Esophagus muscularis mucosa (tissue), 4 donors: ENCODE measurements around the gene CD82. TPM values are rescaled to one million over a fixed set of nuclear protein-coding genes. Genes with fewer than 3 reads are reported as not detected.

Experiments used
- DNase-seq: peaks from one replicate; pipeline ENCODE4 v3.0.0-alpha.2; 2017; ENCODE audit errors: extremely low spot score
- H3K27ac ChIP-seq, 4 donors: fragments of 200-600 bp; sonication (generic); replicated peaks in 1 of 4; 1 replicate in 3 of 4; 2 replicates in 1 of 4; pipeline ENCODE4 v1.5.1; 2016 to 2019; ENCODE audit warnings: mild to moderate bottlenecking in 1 of 4
- H3K27me3 ChIP-seq, 4 donors: fragments of 200-600 bp; sonication (generic); one replicate each; pipeline versions ENCODE4 v1.5.1 to v1.6.0; 2016 to 2019
- H3K36me3 ChIP-seq, 4 donors: fragments of 200-600 bp; sonication (generic); one replicate each; pipeline ENCODE4 v1.5.1; 2016 to 2019
- H3K4me1 ChIP-seq, 4 donors: fragments of 200-600 bp; sonication (generic); one replicate each; pipeline ENCODE4 v1.5.1; 2016 to 2019
- H3K4me3 ChIP-seq, 4 donors: fragments of 200-600 bp; sonication (generic); 1 replicate in 2 of 4; 2 replicates in 2 of 4; pipeline ENCODE4 v1.5.1; 2016 to 2019; ENCODE audit warnings: mild to moderate bottlenecking in 4 of 4, moderate library complexity in 1 of 4
- H3K9me3 ChIP-seq, 4 donors: fragments of 200-600 bp; sonication (generic); 1 replicate in 3 of 4; 2 replicates in 1 of 4; pipeline ENCODE4 v1.5.1; 2016 to 2019
- EP300 ChIP-seq: sonication (generic); formaldehyde crosslinking; IDR thresholded peaks from one replicate; pipeline ENCODE4 v1.6.1; 2017; ENCODE audit warnings: antibody characterized with exemption
- POLR2A ChIP-seq: fragments of 450-650 bp; IDR thresholded peaks from one replicate; pipeline ENCODE4 v1.6.1; 2017; ENCODE audit warnings: antibody characterized with exemption, moderate library complexity, mild to moderate bottlenecking, low read depth
- POLR2AphosphoS5 ChIP-seq, 2 donors: sonication (generic); formaldehyde crosslinking; IDR thresholded peaks; one replicate each; pipeline ENCODE4 v1.6.1; 2017; ENCODE audit warnings: antibody characterized with exemption in 2 of 2
- WGBS: methylation state at CpG from one replicate; pipeline ENCODE4 v1.1.5; 2018; 5-methylcytosine and 5-hydroxymethylcytosine counted together
- intact Hi-C: fragments of 100-400 bp; cut with DNase I; formaldehyde crosslinking; loops from one replicate; pipeline ENCODE4 v1.15.1; 2023
- total RNA-seq, 4 donors: library from RNA; depleted of rRNA; stranded (reverse); fragments of >200 nt; gene quantifications; one replicate each; pipeline versions ENCODE4 v1.1.0 to v1.2.1, GENCODE V29; 2016
- TF ChIP-seq, protein P1 (sequence below), 3 experiments: fragments of 200-600 bp in 2 of 3; fragments of 450-650 bp in 1 of 3; sonication (generic) in 2 of 3; IDR thresholded peaks; one replicate each; pipeline ENCODE4 v1.5.1; 2017 to 2019; ENCODE audit warnings: antibody characterized with exemption in 3 of 3, mild to moderate bottlenecking in 2 of 3, moderate library complexity in 1 of 3

CD82 gene
- total RNA-seq, 4 donors from 2014 or later = 11.0 to 20.6 (median 16.3) TPM

DNA sequence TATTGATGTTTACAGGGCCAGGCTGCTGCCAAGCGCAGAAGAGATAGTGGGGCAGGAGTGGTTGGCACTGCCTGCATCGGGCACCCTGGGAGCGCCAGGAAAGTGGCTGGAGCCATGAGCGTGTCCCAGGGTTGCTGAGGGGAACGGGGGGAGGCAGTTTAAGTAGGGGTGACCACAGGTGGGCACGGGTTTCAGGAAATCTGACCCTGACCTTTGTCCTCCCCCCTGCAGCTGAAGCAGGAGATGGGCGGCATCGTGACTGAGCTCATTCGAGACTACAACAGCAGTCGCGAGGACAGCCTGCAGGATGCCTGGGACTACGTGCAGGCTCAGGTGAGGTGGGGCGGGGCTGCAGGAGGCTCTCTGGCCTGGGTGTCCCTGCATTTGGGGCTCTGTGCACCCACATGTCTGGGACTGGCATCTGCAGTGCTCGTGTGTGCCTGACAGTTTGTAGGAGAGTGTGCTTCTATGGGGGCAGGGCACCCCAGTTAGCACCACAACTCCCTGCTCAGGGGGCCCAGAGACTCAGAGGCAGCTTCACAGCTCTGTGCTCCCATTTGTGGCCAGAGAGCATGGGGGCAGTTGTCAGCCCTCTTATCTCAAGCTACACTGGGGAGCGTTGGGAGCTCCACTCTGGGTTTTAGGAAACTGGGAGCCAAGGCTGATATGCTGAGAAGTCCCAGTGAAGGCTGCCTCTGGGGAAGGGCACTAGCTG, 49.7 kb downstream of the CD82 start:
- peaks cover 0 to 36% (median 18%) of the 10 kb centered on the region in 4 donors for H3K36me3 ChIP-seq
- no peak overlapping the region for H3K4me3 ChIP-seq
- intact Hi-C loops = no loop called here
- DNase-seq = no peak
- peaks cover 21 to 34% (median 28%) of the 10 kb centered on the region in 4 donors for H3K4me1 ChIP-seq
- H3K27ac ChIP-seq = no peak overlapping the region
- WGBS = 78% methylated on average over 15 of the region's 15 CpGs
- TF ChIP-seq POLR2A = no peak
- no peak for TF ChIP-seq EP300
- no peak for TF ChIP-seq POLR2AphosphoS5 (IDR thresholded peaks at IDR 0.05)
- TF ChIP-seq, protein P1, sequence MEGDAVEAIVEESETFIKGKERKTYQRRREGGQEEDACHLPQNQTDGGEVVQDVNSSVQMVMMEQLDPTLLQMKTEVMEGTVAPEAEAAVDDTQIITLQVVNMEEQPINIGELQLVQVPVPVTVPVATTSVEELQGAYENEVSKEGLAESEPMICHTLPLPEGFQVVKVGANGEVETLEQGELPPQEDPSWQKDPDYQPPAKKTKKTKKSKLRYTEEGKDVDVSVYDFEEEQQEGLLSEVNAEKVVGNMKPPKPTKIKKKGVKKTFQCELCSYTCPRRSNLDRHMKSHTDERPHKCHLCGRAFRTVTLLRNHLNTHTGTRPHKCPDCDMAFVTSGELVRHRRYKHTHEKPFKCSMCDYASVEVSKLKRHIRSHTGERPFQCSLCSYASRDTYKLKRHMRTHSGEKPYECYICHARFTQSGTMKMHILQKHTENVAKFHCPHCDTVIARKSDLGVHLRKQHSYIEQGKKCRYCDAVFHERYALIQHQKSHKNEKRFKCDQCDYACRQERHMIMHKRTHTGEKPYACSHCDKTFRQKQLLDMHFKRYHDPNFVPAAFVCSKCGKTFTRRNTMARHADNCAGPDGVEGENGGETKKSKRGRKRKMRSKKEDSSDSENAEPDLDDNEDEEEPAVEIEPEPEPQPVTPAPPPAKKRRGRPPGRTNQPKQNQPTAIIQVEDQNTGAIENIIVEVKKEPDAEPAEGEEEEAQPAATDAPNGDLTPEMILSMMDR (IDR thresholded peaks at IDR 0.05) = no peak
- H3K9me3 ChIP-seq = no peaks in the 10 kb centered on the region
- no peaks in the 10 kb centered on the region for H3K27me3 ChIP-seq

DNA sequence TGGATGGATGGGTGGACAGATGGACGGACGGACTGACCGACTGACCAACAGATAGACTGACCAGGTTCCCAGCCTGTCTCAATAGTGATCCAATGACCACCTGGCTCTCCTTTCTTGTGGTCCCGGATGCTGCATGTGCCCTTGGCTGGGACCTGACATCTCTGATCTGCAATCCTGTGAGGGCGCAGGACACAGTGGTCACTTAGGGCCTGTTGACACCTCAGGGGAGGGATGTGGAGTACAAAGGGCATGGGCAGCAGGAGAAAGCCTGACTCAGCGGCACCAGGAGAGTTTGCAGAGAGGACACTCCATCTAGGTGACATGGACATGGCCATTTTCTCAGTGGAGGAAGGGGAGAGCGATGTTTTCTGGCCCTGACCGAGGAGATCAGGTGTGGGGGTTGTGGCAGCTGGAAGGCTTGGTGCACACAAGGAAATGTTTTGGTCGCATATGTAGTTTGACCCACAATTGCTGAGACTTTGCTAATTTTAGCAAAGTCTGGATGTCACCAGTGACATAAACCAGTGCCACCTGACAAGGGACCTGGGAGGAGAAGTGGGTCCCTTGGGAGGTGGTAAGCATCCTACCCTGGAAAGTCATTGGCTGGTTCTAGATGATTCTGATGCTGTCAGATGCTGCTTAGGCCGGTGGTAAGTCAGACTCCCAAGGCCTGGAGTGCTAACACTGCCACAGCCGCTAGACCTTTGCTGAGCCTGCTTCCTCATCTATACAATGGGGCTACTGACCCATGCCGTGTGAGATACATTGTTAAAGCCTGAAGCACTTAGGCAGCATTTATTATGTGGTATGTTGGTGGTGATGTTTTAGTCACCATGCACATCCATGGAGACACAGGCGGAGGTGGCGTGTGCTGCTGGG, 50.7 kb downstream of the CD82 start:
- H3K9me3 ChIP-seq = no peaks in the 10 kb centered on the region
- WGBS = 91% methylated on average over 13 of the region's 14 CpGs
- no peaks in the 10 kb centered on the region for H3K27me3 ChIP-seq
- no peak overlapping the region for H3K27ac ChIP-seq
- intact Hi-C loops = loop anchor here (1.0 kb wide), 1 partner anchor 59 kb away; no protein-coding TSS in a partner anchor
- DNase-seq = no peak
- no peak for TF ChIP-seq POLR2A
- TF ChIP-seq POLR2AphosphoS5 (IDR thresholded peaks at IDR 0.05) = no peak
- TF ChIP-seq, protein P1 (IDR thresholded peaks at IDR 0.05) = no peak
- TF ChIP-seq EP300 = no peak
- H3K4me1 ChIP-seq = peaks cover 20 to 35% (median 28%) of the 10 kb centered on the region in 4 donors
- H3K4me3 ChIP-seq = no peak overlapping the region
- H3K36me3 ChIP-seq = peaks cover 0 to 36% (median 18%) of the 10 kb centered on the region in 4 donors

DNA sequence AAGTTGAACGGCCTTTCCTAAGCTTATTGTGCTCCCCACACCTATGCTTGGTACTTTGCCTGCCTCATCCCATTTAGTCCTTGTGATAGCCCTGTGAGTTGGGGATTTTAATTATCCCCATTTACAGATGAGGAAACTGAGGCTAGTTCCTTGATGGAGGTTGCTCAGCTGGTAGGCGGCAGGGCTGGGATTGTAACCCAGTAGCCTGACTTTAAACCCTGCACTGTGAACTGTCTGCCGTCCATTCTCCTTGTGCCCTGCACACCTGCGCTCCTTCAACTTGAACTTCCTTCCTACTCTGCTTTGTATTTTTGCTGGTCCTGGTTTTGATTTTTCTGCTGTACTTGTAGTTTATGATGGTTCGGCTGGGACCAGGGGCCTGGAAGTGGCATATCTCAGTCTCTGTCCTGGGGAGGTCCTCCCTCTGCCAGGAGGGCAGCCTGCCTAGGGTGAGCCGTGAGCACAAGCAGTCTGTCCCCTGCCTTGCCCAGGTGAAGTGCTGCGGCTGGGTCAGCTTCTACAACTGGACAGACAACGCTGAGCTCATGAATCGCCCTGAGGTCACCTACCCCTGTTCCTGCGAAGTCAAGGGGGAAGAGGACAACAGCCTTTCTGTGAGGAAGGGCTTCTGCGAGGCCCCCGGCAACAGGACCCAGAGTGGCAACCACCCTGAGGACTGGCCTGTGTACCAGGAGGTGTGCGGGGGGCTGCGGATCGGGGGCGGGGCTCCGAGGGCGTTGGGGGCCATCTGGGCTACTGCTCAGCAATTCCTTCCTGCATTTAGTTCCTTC, 52.4 kb downstream of the CD82 start:
- no peak overlapping the region for H3K27ac ChIP-seq
- no peak overlapping the region for H3K4me3 ChIP-seq
- intact Hi-C loops = no loop called here
- no peaks in the 10 kb centered on the region for H3K9me3 ChIP-seq
- no peak for DNase-seq
- no peaks in the 10 kb centered on the region for H3K27me3 ChIP-seq
- H3K36me3 ChIP-seq = peaks cover 0 to 36% (median 18%) of the 10 kb centered on the region in 4 donors
- peaks cover 18 to 43% (median 28%) of the 10 kb centered on the region in 4 donors for H3K4me1 ChIP-seq
- WGBS = 79% methylated on average over 11 of the region's 18 CpGs
- TF ChIP-seq, protein P1 (IDR thresholded peaks at IDR 0.05) = no peak
- no peak for TF ChIP-seq POLR2AphosphoS5 (IDR thresholded peaks at IDR 0.05)
- no peak for TF ChIP-seq EP300
- TF ChIP-seq POLR2A = no peak

DNA sequence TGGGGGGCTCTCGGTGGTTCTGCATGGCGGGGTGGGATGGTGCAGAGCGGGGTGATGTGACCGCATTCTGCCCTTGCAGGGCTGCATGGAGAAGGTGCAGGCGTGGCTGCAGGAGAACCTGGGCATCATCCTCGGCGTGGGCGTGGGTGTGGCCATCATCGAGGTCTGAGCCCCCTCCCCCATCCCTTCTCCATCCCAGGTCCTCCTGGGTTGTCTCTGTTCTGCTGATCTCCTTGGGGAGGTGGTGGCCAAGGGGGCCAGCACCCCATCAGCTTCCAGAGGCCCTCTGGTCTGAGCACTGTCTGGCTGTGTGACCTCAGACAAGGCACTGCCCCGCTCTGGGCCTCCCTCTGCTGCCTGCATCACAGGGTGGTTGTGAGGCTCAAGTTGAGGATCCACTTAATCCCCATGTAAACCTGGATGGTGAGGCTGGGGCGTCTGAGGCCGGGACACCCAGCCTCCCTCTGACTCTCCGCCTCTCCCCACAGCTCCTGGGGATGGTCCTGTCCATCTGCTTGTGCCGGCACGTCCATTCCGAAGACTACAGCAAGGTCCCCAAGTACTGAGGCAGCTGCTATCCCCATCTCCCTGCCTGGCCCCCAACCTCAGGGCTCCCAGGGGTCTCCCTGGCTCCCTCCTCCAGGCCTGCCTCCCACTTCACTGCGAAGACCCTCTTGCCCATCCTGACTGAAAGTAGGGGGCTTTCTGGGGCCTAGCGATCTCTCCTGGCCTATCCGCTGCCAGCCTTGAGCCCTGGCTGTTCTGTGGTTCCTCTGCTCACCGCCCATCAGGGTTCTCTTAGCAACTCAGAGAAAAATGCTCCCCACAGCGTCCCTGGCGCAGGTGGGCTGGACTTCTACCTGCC, 53.3 kb downstream of the CD82 start:
- Histone ChIP-seq H3K36me3 (peaks cover 0 to 36% (median 18%) of the 10 kb centered on the region in 4 donors), H3K27ac (no peak overlapping the region), H3K9me3 (no peaks in the 10 kb centered on the region), H3K4me1 (peaks cover 23 to 48% (median 29%) of the 10 kb centered on the region in 4 donors), H3K4me3 (no peak overlapping the region), H3K27me3 (no peaks in the 10 kb centered on the region)
- WGBS = 92% methylated on average over 21 of the region's 22 CpGs
- TF ChIP-seq POLR2AphosphoS5 (IDR thresholded peaks at IDR 0.05) (no peak), POLR2A (no peak), EP300 (no peak)
- TF ChIP-seq, protein P1 (IDR thresholded peaks at IDR 0.05) = no peak
- DNase-seq = no peak
- intact Hi-C loops = no loop called here
